CD14-positive monocyte (primary cell): ENCODE results near the gene SGO2. TPM values are rescaled to one million over a fixed set of nuclear protein-coding genes. Genes with fewer than 3 reads are reported as not detected.

Source experiments
- DNase-seq, 3 donors: peaks; one replicate each; pipeline ENCODE4 v3.0.0-alpha.2; 2011 to 2022
- H2AFZ ChIP-seq: 2 replicates; pipeline ENCODE4 v1.6.0; 2012; ENCODE audit warnings: mild to moderate bottlenecking, low read depth, low read length, inconsistent platforms; ENCODE audit not compliant: insufficient read depth, poor library complexity, severe bottlenecking
- H3K27ac ChIP-seq, 2 donors: 1 replicate in 1 of 2; 2 replicates in 1 of 2; pipeline ENCODE4 v1.5.1; 2012 to 2013; ENCODE audit warnings: low read length in 2 of 2, control low read depth in 1 of 2, inconsistent platforms in 1 of 2, low read depth in 1 of 2, mild to moderate bottlenecking in 1 of 2
- H3K27me3 ChIP-seq, 2 donors: one replicate each; pipeline versions ENCODE4 v1.6.0 to v1.6.1; 2011 to 2013; ENCODE audit warnings: low read length in 2 of 2; ENCODE audit not compliant: control insufficient read depth in 2 of 2, insufficient read depth in 2 of 2
- H3K36me3 ChIP-seq, 2 donors: replicated peaks in 1 of 2; 1 replicate in 1 of 2; 2 replicates in 1 of 2; pipeline versions ENCODE4 v1.5.1 to v1.6.1; 2012 to 2013; ENCODE audit warnings: low read length in 2 of 2, control low read depth in 1 of 2, inconsistent platforms in 1 of 2, mild to moderate bottlenecking in 1 of 2; ENCODE audit not compliant: insufficient read depth in 2 of 2, control insufficient read depth in 1 of 2
- H3K4me1 ChIP-seq, 2 donors: 1 replicate in 1 of 2; 2 replicates in 1 of 2; pipeline versions ENCODE4 v1.5.1 to v1.6.1; 2012 to 2013; ENCODE audit warnings: low read length in 2 of 2, control low read depth in 1 of 2, inconsistent platforms in 1 of 2, mild to moderate bottlenecking in 1 of 2, moderate library complexity in 1 of 2; ENCODE audit not compliant: insufficient read depth in 2 of 2, control insufficient read depth in 1 of 2
- H3K4me2 ChIP-seq: replicated peaks from 2 replicates; pipeline ENCODE3; 2012; ENCODE audit warnings: low read length, moderate library complexity, mild to moderate bottlenecking; ENCODE audit not compliant: poor library complexity, severe bottlenecking; ENCODE audit errors: extremely low read depth
- H3K4me3 ChIP-seq, 3 experiments: fragments of 200-600 bp in 1 of 3; sonication (generic) in 1 of 3; replicated peaks in 1 of 3; 1 replicate in 2 of 3; 2 replicates in 1 of 3; pipeline ENCODE4 v1.5.1; 2011 to 2013; ENCODE audit warnings: low read length in 3 of 3, mild to moderate bottlenecking in 3 of 3, control low read depth in 2 of 3, low read depth in 2 of 3, inconsistent platforms in 1 of 3, moderate library complexity in 1 of 3
- H3K79me2 ChIP-seq: 2 replicates; pipeline ENCODE4 v1.6.0; 2012; ENCODE audit warnings: mild to moderate bottlenecking, control low read depth, inconsistent platforms, low read length, moderate library complexity; ENCODE audit not compliant: insufficient read depth
- H3K9ac ChIP-seq: 2 replicates; pipeline ENCODE4 v1.6.0; 2017; ENCODE audit warnings: low read length, mild to moderate bottlenecking; ENCODE audit not compliant: insufficient read depth, poor library complexity, severe bottlenecking
- H3K9me3 ChIP-seq, 2 donors: replicated peaks in 1 of 2; 1 replicate in 1 of 2; 2 replicates in 1 of 2; pipeline versions ENCODE4 v1.5.1 to v1.6.1; 2012 to 2013; ENCODE audit warnings: low read length in 2 of 2, control low read depth in 1 of 2; ENCODE audit not compliant: control insufficient read depth in 1 of 2, insufficient read depth in 1 of 2
- H4K20me1 ChIP-seq: 2 replicates; pipeline ENCODE4 v1.6.0; 2012; ENCODE audit warnings: mild to moderate bottlenecking, low read length, control low read depth, moderate library complexity; ENCODE audit not compliant: insufficient read depth
- H3K27ac Mint-ChIP-seq, 7 donors: one replicate each; pipeline ENCODE4 v1.8.0; 2020; ENCODE audit warnings: mild to moderate bottlenecking in 7 of 7, mixed read lengths in 7 of 7, moderate library complexity in 6 of 7, inconsistent platforms in 2 of 7
- H3K27me3 Mint-ChIP-seq, 3 donors: one replicate each; pipeline ENCODE4 v1.8.0; 2021 to 2022; ENCODE audit warnings: low read depth in 3 of 3, mild to moderate bottlenecking in 3 of 3, mixed read lengths in 3 of 3, moderate library complexity in 3 of 3, inconsistent platforms in 1 of 3
- H3K36me3 Mint-ChIP-seq, 2 donors: one replicate each; pipeline ENCODE4 v1.8.0; 2020; ENCODE audit warnings: mixed read lengths in 2 of 2, inconsistent platforms in 1 of 2, mild to moderate bottlenecking in 1 of 2
- H3K4me1 Mint-ChIP-seq: one replicate; pipeline ENCODE4 v1.8.0; 2020; ENCODE audit warnings: mild to moderate bottlenecking, mixed read lengths
- H3K4me3 Mint-ChIP-seq, 2 donors: one replicate each; pipeline ENCODE4 v1.8.0; 2020; ENCODE audit warnings: mild to moderate bottlenecking in 2 of 2, mixed read lengths in 2 of 2, moderate library complexity in 1 of 2
- H3K9me3 Mint-ChIP-seq, 7 donors: one replicate each; pipeline ENCODE4 v1.8.0; 2020 to 2022; ENCODE audit warnings: mixed read lengths in 7 of 7, mild to moderate bottlenecking in 6 of 7, moderate library complexity in 6 of 7, inconsistent platforms in 2 of 7
- CTCF ChIP-seq: fragments of 200-600 bp; IDR thresholded peaks from one replicate; pipeline ENCODE4 v1.8.0; 2022; ENCODE audit warnings: antibody characterized with exemption, mild to moderate bottlenecking
- WGBS: methylation state at CpG from one replicate; pipeline ENCODE4 v1.1.5; 2013; ENCODE audit warnings: missing lambda C conversion rate; ENCODE audit not compliant: insufficient coverage; 5-methylcytosine and 5-hydroxymethylcytosine counted together
- intact Hi-C, 2 donors: fragments of 100-400 bp; cut with micrococcal nuclease; formaldehyde crosslinking; loops; one replicate each; pipeline versions ENCODE4 v1.15.0 to v1.15.1; 2023
- polyA plus RNA-seq, 3 donors: library from polyadenylated mRNA; depleted of rRNA in 1 of 3; unstranded in 2 of 3; stranded (reverse) in 1 of 3; fragments of 300-500 nt in 2 of 3; fragments of >200 nt in 1 of 3; fragmentation: Illumina TruSeq in 2 of 3; gene quantifications; 1 replicate in 2 of 3; 2 replicates in 1 of 3; pipeline ENCODE4 v1.2.3, GENCODE V29; 2012 to 2021

SGO2 gene
- polyA plus RNA-seq, 3 donors: 0.49 to 1.5 (median 1.4) TPM

- TF ChIP-seq CTCF: no peak
- no peaks in the 10 kb centered on the region for H3K9me3 ChIP-seq
- H2AFZ ChIP-seq: peak overlapping the region; percentile 97
- no peaks in the 10 kb centered on the region for H4K20me1 ChIP-seq
- DNase-seq: no peak
- peak overlapping the region in 1 of 3 experiments; percentile 97 for H3K4me3 ChIP-seq
- intact Hi-C loops: no loop called here
- H3K4me1 ChIP-seq: peaks cover 14 to 26% of the 10 kb centered on the region in 2 donors
- WGBS: no CpG with 5 or more reads among the region's 2 CpGs
- no peak overlapping the region for H3K9ac ChIP-seq
- Mint-ChIP-seq H3K27me3 (peaks cover 0 to 4% (median 3%) of the 10 kb centered on the region in 3 donors), H3K9me3 (no peaks in the 10 kb centered on the region), H3K4me1 (peaks cover 21% of the 10 kb centered on the region), H3K4me3 (no peak overlapping the region), H3K27ac (no peak overlapping the region), H3K36me3 (peaks cover 2 to 3% of the 10 kb centered on the region in 2 donors)
- H3K79me2 ChIP-seq: peaks cover 40% of the 10 kb centered on the region
- no peak overlapping the region for H3K27ac ChIP-seq
- peak overlapping the region; percentile 89 for H3K4me2 ChIP-seq
- H3K36me3 ChIP-seq: no peaks in the 10 kb centered on the region
- peaks cover 0 to 3% of the 10 kb centered on the region in 2 donors for H3K27me3 ChIP-seq
These were observed 941 bp upstream of the SGO2 start for GRCh38 chr2:200525066-200525465.

GRCh38 chr2:200525551-200525881 lies 491 bp upstream of the SGO2 start:
- H4K20me1 ChIP-seq: no peaks in the 10 kb centered on the region
- H3K4me1 ChIP-seq: peaks cover 14 to 26% of the 10 kb centered on the region in 2 donors
- H3K27me3 ChIP-seq: peaks cover 0 to 3% of the 10 kb centered on the region in 2 donors
- Mint-ChIP-seq H3K36me3 (peaks cover 2 to 3% of the 10 kb centered on the region in 2 donors), H3K4me3 (peak overlapping the region; percentile 89 to 90), H3K9me3 (no peaks in the 10 kb centered on the region), H3K27ac (peak overlapping the region in 6 of 7 donors; percentile 6 to 86 (median 60)), H3K27me3 (peaks cover 0 to 4% (median 3%) of the 10 kb centered on the region in 3 donors), H3K4me1 (peaks cover 21% of the 10 kb centered on the region)
- peak overlapping the region; percentile 89 for H3K4me2 ChIP-seq
- peak overlapping the region; percentile 63 for H3K9ac ChIP-seq
- no peaks in the 10 kb centered on the region for H3K36me3 ChIP-seq
- intact Hi-C loops: no loop called here
- DNase-seq: no peak
- no CpG with 5 or more reads among the region's 7 CpGs for WGBS
- peak overlapping the region; percentile 16 to 85 for H3K27ac ChIP-seq
- peak overlapping the region; percentile 97 for H2AFZ ChIP-seq
- no peak for TF ChIP-seq CTCF
- peaks cover 44% of the 10 kb centered on the region for H3K79me2 ChIP-seq
- no peaks in the 10 kb centered on the region for H3K9me3 ChIP-seq
- H3K4me3 ChIP-seq: peak overlapping the region; percentile 86 to 97 (median 96)
